ENCODE measurements around the gene HOXB8. TPM values are rescaled to one million over a fixed set of nuclear protein-coding genes. Genes with fewer than 3 reads are reported as not detected.
A peak's percentile ranks its signal among the peaks of the same experiment; 100 is the strongest.

Gene HOXB8
- total RNA-seq, 3 donors from 2014 or later (not counting 1 experiment from before 2014, with no cell fraction given), result not detected

- Mint-ChIP-seq H3K27me3 (ENCODE audit: low read depth in 2 of 2) (peaks cover 80 to 87% of the 10 kb centered on the region in 2 donors), H3K9me3 (no peaks in the 10 kb centered on the region), H3K27ac (no peak overlapping the region), H3K36me3 (peaks cover 5% of the 10 kb centered on the region), H3K4me1 (peaks cover 3 to 15% of the 10 kb centered on the region in 2 donors), H3K4me3 (no peak overlapping the region)
- 6% methylated on average over 37 of the region's 39 CpGs for whole genome bisulfite sequencing (ENCODE audit: insufficient coverage)
- peaks cover 44% of the 10 kb centered on the region for H3K27me3 ChIP-seq (ENCODE audit: control insufficient read depth, insufficient read depth, low read length)
- peak; percentile 62 to 95 (median 81) for ATAC-seq
- peaks cover 15% of the 10 kb centered on the region for H3K4me1 ChIP-seq (ENCODE audit: control insufficient read depth, insufficient read depth, low read length)
- no peaks in the 10 kb centered on the region for H3K9me3 ChIP-seq (ENCODE audit: control insufficient read depth, insufficient read depth, low read length)
- H3K27ac ChIP-seq (ENCODE audit: low read length), result no peak overlapping the region
- peak; percentile 69 to 81 for DNase-seq
- TF ChIP-seq CTCF (IDR thresholded peaks at IDR 0.05), result peak; percentile 67
- intact Hi-C loops (cut with micrococcal nuclease), result no loop called here
- H3K4me3 ChIP-seq (ENCODE audit: low read length), result no peak overlapping the region
- H3K36me3 ChIP-seq (ENCODE audit: control insufficient read depth, insufficient read depth, low read length), result no peaks in the 10 kb centered on the region
Observed at GRCh38 chr17:48636177-48637018, 21.3 kb upstream of the HOXB8 start.

GRCh38 chr17:48634493-48635208, 19.6 kb upstream of the HOXB8 start:
- H3K27me3 ChIP-seq (ENCODE audit: control insufficient read depth, insufficient read depth, low read length), result peaks cover 46% of the 10 kb centered on the region
- peak overlapping the region; percentile 37 for H3K4me3 Mint-ChIP-seq

GRCh38 chr17:48633266-48633677, 18.2 kb upstream of the HOXB8 start:
- DNase-seq (no peak), ATAC-seq (no peak)
- Mint-ChIP-seq H3K27ac (no peak overlapping the region), H3K27me3 (ENCODE audit: low read depth in 2 of 2) (peaks cover 88 to 94% of the 10 kb centered on the region in 2 donors), H3K36me3 (no peaks in the 10 kb centered on the region), H3K4me3 (no peak overlapping the region), H3K4me1 (peaks cover 0 to 11% of the 10 kb centered on the region in 2 donors), H3K9me3 (no peaks in the 10 kb centered on the region)
- 77% methylated on average over 35 of the region's 35 CpGs for WGBS (ENCODE audit: insufficient coverage)
- Histone ChIP-seq H3K9me3 (ENCODE audit: control insufficient read depth, insufficient read depth, low read length) (no peaks in the 10 kb centered on the region), H3K36me3 (ENCODE audit: control insufficient read depth, insufficient read depth, low read length) (no peaks in the 10 kb centered on the region), H3K27ac (ENCODE audit: low read length) (no peak overlapping the region), H3K4me1 (ENCODE audit: control insufficient read depth, insufficient read depth, low read length) (peaks cover 15% of the 10 kb centered on the region), H3K4me3 (ENCODE audit: low read length) (no peak overlapping the region), H3K27me3 (ENCODE audit: control insufficient read depth, insufficient read depth, low read length) (peaks cover 57% of the 10 kb centered on the region)
- TF ChIP-seq CTCF (IDR thresholded peaks at IDR 0.05), result no peak
- intact Hi-C loops (cut with micrococcal nuclease), result no loop called here

More at GRCh38 chr17:48634493-48635208, 19.6 kb upstream of the HOXB8 start:
- peaks cover 15% of the 10 kb centered on the region for H3K4me1 ChIP-seq (ENCODE audit: control insufficient read depth, insufficient read depth, low read length)
- H3K4me3 ChIP-seq (ENCODE audit: low read length), result no peak overlapping the region
- no peaks in the 10 kb centered on the region for H3K36me3 Mint-ChIP-seq
- no peaks in the 10 kb centered on the region for H3K9me3 ChIP-seq (ENCODE audit: control insufficient read depth, insufficient read depth, low read length)
- TF ChIP-seq CTCF (IDR thresholded peaks at IDR 0.05), result no peak
- no peak overlapping the region for H3K27ac ChIP-seq (ENCODE audit: low read length)
- peaks cover 0 to 11% of the 10 kb centered on the region in 2 donors for H3K4me1 Mint-ChIP-seq
- DNase-seq, result no peak
- H3K36me3 ChIP-seq (ENCODE audit: control insufficient read depth, insufficient read depth, low read length), result no peaks in the 10 kb centered on the region
- ATAC-seq, result no peak
- 70% methylated on average over 20 of the region's 20 CpGs for WGBS (ENCODE audit: insufficient coverage)
- peaks cover 88% of the 10 kb centered on the region in 2 donors for H3K27me3 Mint-ChIP-seq (ENCODE audit: low read depth in 2 of 2)
- H3K9me3 Mint-ChIP-seq, result no peaks in the 10 kb centered on the region
- intact Hi-C loops (cut with micrococcal nuclease), result no loop called here
- no peak overlapping the region for H3K27ac Mint-ChIP-seq
